HCT116 (cell line): ENCODE results near the gene OR56A5.

Source experiments
- EZH2 ChIP-seq: fragments of 200-600 bp; sonication (generic); IDR thresholded peaks from 2 replicates; pipeline ENCODE4 v1.6.1; 2017; ENCODE audit warnings: antibody characterized with exemption, mixed run types
- ZNF274 ChIP-seq: fragments of 200-500 bp; sonication (Bioruptor generic); IDR thresholded peaks from 2 replicates; pipeline ENCODE4 v1.6.1; 2014; ENCODE audit warnings: mild to moderate bottlenecking, low read depth, low read length, inconsistent platforms
- TF ChIP-seq, protein P1 (sequence below), 3 experiments: fragments of 200-600 bp in 1 of 3; sonication (generic) in 1 of 3; IDR thresholded peaks in 2 of 3; conservative IDR thresholded peaks in 1 of 3; 2 replicates each; pipeline ENCODE4 v1.5.1; 2012 to 2017; ENCODE audit warnings: low read depth in 2 of 3, low read length in 2 of 3, antibody characterized with exemption in 1 of 3, borderline replicate concordance in 1 of 3, control low read depth in 1 of 3, mild to moderate bottlenecking in 1 of 3, mixed read lengths in 1 of 3, mixed run types in 1 of 3, moderate library complexity in 1 of 3; ENCODE audit not compliant: insufficient read depth in 1 of 3
- TF ChIP-seq, protein P2 (sequence below): IDR thresholded peaks from 2 replicates; pipeline ENCODE4 v1.6.1; 2012

DNA sequence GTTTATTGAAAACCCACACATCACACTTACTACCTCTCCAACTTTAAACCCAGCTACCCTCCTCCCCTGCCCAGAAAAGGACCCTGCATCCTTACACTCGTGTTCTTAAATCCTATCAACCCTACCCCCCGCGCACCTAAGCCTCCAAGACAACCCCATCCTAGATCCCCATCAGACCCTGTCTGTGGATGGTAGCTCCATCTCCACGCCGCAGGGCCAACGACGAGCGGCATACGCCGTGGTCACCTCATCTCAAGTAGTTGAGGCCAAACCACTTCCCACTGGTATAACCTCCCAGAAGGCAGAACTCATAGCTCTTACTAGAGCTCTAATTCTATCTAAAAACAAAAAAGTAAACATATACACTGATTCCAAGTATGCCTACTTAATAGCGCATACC, 35.6 kb downstream of the OR56A5 start:
- TF ChIP-seq EZH2 (no peak), ZNF274 (no peak)
- TF ChIP-seq, protein P1, sequence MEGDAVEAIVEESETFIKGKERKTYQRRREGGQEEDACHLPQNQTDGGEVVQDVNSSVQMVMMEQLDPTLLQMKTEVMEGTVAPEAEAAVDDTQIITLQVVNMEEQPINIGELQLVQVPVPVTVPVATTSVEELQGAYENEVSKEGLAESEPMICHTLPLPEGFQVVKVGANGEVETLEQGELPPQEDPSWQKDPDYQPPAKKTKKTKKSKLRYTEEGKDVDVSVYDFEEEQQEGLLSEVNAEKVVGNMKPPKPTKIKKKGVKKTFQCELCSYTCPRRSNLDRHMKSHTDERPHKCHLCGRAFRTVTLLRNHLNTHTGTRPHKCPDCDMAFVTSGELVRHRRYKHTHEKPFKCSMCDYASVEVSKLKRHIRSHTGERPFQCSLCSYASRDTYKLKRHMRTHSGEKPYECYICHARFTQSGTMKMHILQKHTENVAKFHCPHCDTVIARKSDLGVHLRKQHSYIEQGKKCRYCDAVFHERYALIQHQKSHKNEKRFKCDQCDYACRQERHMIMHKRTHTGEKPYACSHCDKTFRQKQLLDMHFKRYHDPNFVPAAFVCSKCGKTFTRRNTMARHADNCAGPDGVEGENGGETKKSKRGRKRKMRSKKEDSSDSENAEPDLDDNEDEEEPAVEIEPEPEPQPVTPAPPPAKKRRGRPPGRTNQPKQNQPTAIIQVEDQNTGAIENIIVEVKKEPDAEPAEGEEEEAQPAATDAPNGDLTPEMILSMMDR (IDR thresholded peaks at IDR 0.05 in 2 of 3, conservative IDR thresholded peaks at IDR 0.05 in 1 of 3; ENCODE audit: borderline replicate concordance in 1 of 3, insufficient read depth in 1 of 3, low read depth in 2 of 3, low read length in 2 of 3) = no peak
- TF ChIP-seq, protein P2, sequence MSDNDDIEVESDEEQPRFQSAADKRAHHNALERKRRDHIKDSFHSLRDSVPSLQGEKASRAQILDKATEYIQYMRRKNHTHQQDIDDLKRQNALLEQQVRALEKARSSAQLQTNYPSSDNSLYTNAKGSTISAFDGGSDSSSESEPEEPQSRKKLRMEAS = no peak
